ENCODE measurements around the gene ADAMTS16. TPM values are rescaled to one million over a fixed set of nuclear protein-coding genes. Genes with fewer than 3 reads are reported as not detected.

The ADAMTS16 gene
- polyA plus RNA-seq, 3 donors, result not detected

DNA sequence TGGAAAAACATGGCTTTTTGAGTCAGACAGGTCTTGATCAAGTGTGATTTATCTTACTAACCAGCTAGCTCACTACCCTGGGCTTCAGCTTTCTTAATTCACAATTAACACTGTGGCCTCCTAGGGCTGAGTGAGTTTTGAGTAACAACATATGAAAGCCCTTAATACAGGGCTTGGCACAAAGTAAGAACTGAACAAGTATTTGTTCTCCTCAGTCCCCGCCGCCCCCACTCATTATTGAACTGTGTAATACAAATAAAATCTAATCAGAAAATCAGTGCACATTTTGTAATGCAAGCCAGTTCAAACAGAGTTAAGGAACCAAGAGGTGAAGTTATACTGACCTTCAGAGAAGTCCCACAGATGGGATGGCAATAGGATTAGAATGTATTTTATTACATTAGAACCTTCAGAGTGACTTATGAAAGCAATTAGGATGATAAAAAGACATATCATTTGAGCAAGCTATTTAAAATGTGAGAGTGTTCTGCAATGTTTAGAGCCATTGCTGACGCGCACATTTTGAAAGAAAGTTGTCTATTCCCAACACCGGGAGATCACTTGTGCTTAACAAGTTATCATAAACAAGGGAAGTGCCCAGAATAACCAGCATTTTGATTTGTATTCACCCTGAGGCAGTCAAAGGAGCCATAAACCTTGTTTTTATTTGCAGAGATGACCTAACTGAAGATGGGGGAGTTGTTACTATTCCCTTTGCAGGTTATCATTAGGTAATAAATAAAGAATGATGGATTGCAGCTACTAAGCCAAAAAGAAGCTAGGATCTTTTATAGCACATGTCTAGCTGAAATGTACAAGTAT lies 19.4 kb downstream of the ADAMTS16 start:
- Histone ChIP-seq H2AFZ (ENCODE audit: insufficient read depth, low read depth, low read length, poor library complexity, severe bottlenecking) (no peak overlapping the region), H3K36me3 (replicated peaks in 1 of 2; ENCODE audit: control insufficient read depth in 1 of 2, insufficient read depth in 2 of 2, low read length in 2 of 2) (no peaks in the 10 kb centered on the region), H3K4me2 (replicated peaks; ENCODE audit: extremely low read depth, low read length, poor library complexity, severe bottlenecking) (no peak overlapping the region), H3K27me3 (ENCODE audit: control insufficient read depth in 2 of 2, insufficient read depth in 2 of 2, low read length in 2 of 2) (no peaks in the 10 kb centered on the region), H3K9ac (ENCODE audit: insufficient read depth, low read length, poor library complexity, severe bottlenecking) (no peak overlapping the region), H3K79me2 (ENCODE audit: insufficient read depth, low read length) (no peaks in the 10 kb centered on the region), H3K4me3 (replicated peaks in 1 of 3; ENCODE audit: low read depth in 2 of 3, low read length in 3 of 3) (no peak overlapping the region), H3K4me1 (ENCODE audit: control insufficient read depth in 1 of 2, insufficient read depth in 2 of 2, low read length in 2 of 2) (no peaks in the 10 kb centered on the region), H3K9me3 (replicated peaks in 1 of 2; ENCODE audit: control insufficient read depth in 1 of 2, insufficient read depth in 1 of 2, low read length in 2 of 2) (peaks cover 0 to 6% of the 10 kb centered on the region in 2 donors), H3K27ac (ENCODE audit: low read depth in 1 of 2, low read length in 2 of 2) (no peak overlapping the region), H4K20me1 (ENCODE audit: insufficient read depth, low read length) (no peaks in the 10 kb centered on the region)
- no CpG with 5 or more reads among the region's 5 CpGs for WGBS (ENCODE audit: insufficient coverage)
- intact Hi-C loops (cut with micrococcal nuclease), result no loop called here
- TF ChIP-seq, protein P1, sequence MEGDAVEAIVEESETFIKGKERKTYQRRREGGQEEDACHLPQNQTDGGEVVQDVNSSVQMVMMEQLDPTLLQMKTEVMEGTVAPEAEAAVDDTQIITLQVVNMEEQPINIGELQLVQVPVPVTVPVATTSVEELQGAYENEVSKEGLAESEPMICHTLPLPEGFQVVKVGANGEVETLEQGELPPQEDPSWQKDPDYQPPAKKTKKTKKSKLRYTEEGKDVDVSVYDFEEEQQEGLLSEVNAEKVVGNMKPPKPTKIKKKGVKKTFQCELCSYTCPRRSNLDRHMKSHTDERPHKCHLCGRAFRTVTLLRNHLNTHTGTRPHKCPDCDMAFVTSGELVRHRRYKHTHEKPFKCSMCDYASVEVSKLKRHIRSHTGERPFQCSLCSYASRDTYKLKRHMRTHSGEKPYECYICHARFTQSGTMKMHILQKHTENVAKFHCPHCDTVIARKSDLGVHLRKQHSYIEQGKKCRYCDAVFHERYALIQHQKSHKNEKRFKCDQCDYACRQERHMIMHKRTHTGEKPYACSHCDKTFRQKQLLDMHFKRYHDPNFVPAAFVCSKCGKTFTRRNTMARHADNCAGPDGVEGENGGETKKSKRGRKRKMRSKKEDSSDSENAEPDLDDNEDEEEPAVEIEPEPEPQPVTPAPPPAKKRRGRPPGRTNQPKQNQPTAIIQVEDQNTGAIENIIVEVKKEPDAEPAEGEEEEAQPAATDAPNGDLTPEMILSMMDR (IDR thresholded peaks at IDR 0.05), result no peak
- DNase-seq, result no peak
- Mint-ChIP-seq H3K4me1 (no peaks in the 10 kb centered on the region), H3K36me3 (no peaks in the 10 kb centered on the region), H3K4me3 (no peak overlapping the region), H3K9me3 (peaks cover 3 to 8% (median 5%) of the 10 kb centered on the region in 7 donors), H3K27me3 (ENCODE audit: low read depth in 3 of 3) (no peaks in the 10 kb centered on the region), H3K27ac (no peak overlapping the region)

DNA sequence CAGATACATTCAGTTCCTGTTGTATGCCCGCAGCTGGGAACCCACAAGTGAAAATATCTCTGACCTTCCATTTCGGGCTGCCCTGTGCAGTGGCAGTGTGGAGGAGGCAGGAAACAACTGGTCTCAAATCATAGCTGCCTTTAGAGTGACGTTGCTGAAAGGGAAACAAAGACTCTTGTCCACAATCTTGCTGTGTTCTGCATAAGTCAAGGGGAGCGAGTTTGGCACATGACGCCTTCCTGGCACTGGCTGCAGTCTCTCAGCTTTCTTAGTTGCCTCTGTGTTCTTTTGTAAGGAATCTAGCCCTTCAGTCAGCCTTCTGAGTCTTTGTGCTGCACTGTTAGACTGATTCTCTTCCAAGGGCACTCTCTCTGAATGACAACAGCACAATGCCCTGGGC lies 24.0 kb downstream of the ADAMTS16 start:
- H3K36me3 ChIP-seq (replicated peaks in 1 of 2; ENCODE audit: control insufficient read depth in 1 of 2, insufficient read depth in 2 of 2, low read length in 2 of 2), result no peaks in the 10 kb centered on the region
- H3K4me2 ChIP-seq (replicated peaks; ENCODE audit: extremely low read depth, low read length, poor library complexity, severe bottlenecking), result no peak overlapping the region
- no peaks in the 10 kb centered on the region for H3K4me1 ChIP-seq (ENCODE audit: control insufficient read depth in 1 of 2, insufficient read depth in 2 of 2, low read length in 2 of 2)
- Mint-ChIP-seq H3K27ac (no peak overlapping the region), H3K4me3 (no peak overlapping the region), H3K4me1 (no peaks in the 10 kb centered on the region), H3K9me3 (peaks cover 0 to 4% (median 0%) of the 10 kb centered on the region in 7 donors), H3K27me3 (ENCODE audit: low read depth in 3 of 3) (no peaks in the 10 kb centered on the region), H3K36me3 (no peaks in the 10 kb centered on the region)
- no peak overlapping the region for H3K4me3 ChIP-seq (replicated peaks in 1 of 3; ENCODE audit: low read depth in 2 of 3, low read length in 3 of 3)
- no peak overlapping the region for H2AFZ ChIP-seq (ENCODE audit: insufficient read depth, low read depth, low read length, poor library complexity, severe bottlenecking)
- no peak overlapping the region for H3K27ac ChIP-seq (ENCODE audit: low read depth in 1 of 2, low read length in 2 of 2)
- DNase-seq, result no peak
- H3K27me3 ChIP-seq (ENCODE audit: control insufficient read depth in 2 of 2, insufficient read depth in 2 of 2, low read length in 2 of 2), result no peaks in the 10 kb centered on the region
- no peaks in the 10 kb centered on the region for H4K20me1 ChIP-seq (ENCODE audit: insufficient read depth, low read length)
- H3K79me2 ChIP-seq (ENCODE audit: insufficient read depth, low read length), result no peaks in the 10 kb centered on the region
- TF ChIP-seq, protein P1 (IDR thresholded peaks at IDR 0.05), result no peak
- no peaks in the 10 kb centered on the region for H3K9me3 ChIP-seq (replicated peaks in 1 of 2; ENCODE audit: control insufficient read depth in 1 of 2, insufficient read depth in 1 of 2, low read length in 2 of 2)
- H3K9ac ChIP-seq (ENCODE audit: insufficient read depth, low read length, poor library complexity, severe bottlenecking), result no peak overlapping the region
- intact Hi-C loops (cut with micrococcal nuclease), result no loop called here
- 46% methylated on average over 3 of the region's 5 CpGs for WGBS (ENCODE audit: insufficient coverage)
